Neutrophil (primary cell): ENCODE results near the gene POU6F2.

Experiments used
- H3K27ac ChIP-seq: fragments of 200-600 bp; sonication (generic); 2 replicates; pipeline ENCODE4 v1.5.1; 2016; ENCODE audit warnings: mild to moderate bottlenecking, moderate library complexity
- H3K27me3 ChIP-seq: fragments of 200-600 bp; sonication (generic); 2 replicates; pipeline ENCODE4 v1.6.0; 2016; ENCODE audit warnings: mild to moderate bottlenecking
- H3K36me3 ChIP-seq: fragments of 200-600 bp; sonication (generic); 2 replicates; pipeline ENCODE4 v1.5.1; 2017
- H3K4me1 ChIP-seq, 2 experiments: fragments of 200-600 bp in 1 of 2; sonication (generic) in 1 of 2; 1 replicate in 1 of 2; 2 replicates in 1 of 2; pipeline versions ENCODE4 v1.5.1 to v1.6.1; 2013 to 2016; ENCODE audit warnings: low read depth in 1 of 2, low read length in 1 of 2, mild to moderate bottlenecking in 1 of 2, moderate library complexity in 1 of 2; ENCODE audit not compliant: control insufficient read depth in 1 of 2, insufficient read depth in 1 of 2
- H3K4me3 ChIP-seq, 2 experiments: fragments of 200-600 bp in 1 of 2; sonication (generic) in 1 of 2; 1 replicate in 1 of 2; 2 replicates in 1 of 2; pipeline ENCODE4 v1.5.1; 2013 to 2016; ENCODE audit warnings: low read depth in 1 of 2, low read length in 1 of 2, mild to moderate bottlenecking in 1 of 2, moderate library complexity in 1 of 2
- H3K9me3 ChIP-seq: fragments of 200-600 bp; sonication (generic); 2 replicates; pipeline ENCODE4 v1.5.1; 2016
- CTCF ChIP-seq: fragments of 200-600 bp; sonication (generic); IDR thresholded peaks from 2 replicates; pipeline ENCODE4 v1.5.1; 2016; ENCODE audit warnings: antibody characterized with exemption

POU6F2 gene

GRCh38 chr7:39400836-39401235, 423.1 kb downstream of the POU6F2 start:
- Histone ChIP-seq H3K27me3 (no peaks in the 10 kb centered on the region), H3K9me3 (no peaks in the 10 kb centered on the region), H3K27ac (no peak overlapping the region), H3K4me3 (no peak overlapping the region), H3K4me1 (no peaks in the 10 kb centered on the region), H3K36me3 (no peaks in the 10 kb centered on the region)
- no peak for TF ChIP-seq CTCF

GRCh38 chr7:39402034-39402433, 424.3 kb downstream of the POU6F2 start:
- TF ChIP-seq CTCF = no peak
- H3K27me3 ChIP-seq = no peaks in the 10 kb centered on the region
- H3K27ac ChIP-seq = no peak overlapping the region
- H3K4me3 ChIP-seq = no peak overlapping the region
- no peaks in the 10 kb centered on the region for H3K9me3 ChIP-seq
- H3K4me1 ChIP-seq = no peaks in the 10 kb centered on the region
- no peaks in the 10 kb centered on the region for H3K36me3 ChIP-seq

GRCh38 chr7:39404907-39405306, 427.2 kb downstream of the POU6F2 start:
- Histone ChIP-seq H3K27ac (no peak overlapping the region), H3K36me3 (no peaks in the 10 kb centered on the region), H3K4me1 (no peaks in the 10 kb centered on the region), H3K4me3 (no peak overlapping the region), H3K9me3 (no peaks in the 10 kb centered on the region), H3K27me3 (no peaks in the 10 kb centered on the region)
- no peak for TF ChIP-seq CTCF

- H3K27ac ChIP-seq = no peak overlapping the region
- H3K4me3 ChIP-seq = no peak overlapping the region
- H3K27me3 ChIP-seq = no peaks in the 10 kb centered on the region
- H3K9me3 ChIP-seq = no peaks in the 10 kb centered on the region
- no peak for TF ChIP-seq CTCF
- H3K4me1 ChIP-seq = no peaks in the 10 kb centered on the region
- no peaks in the 10 kb centered on the region for H3K36me3 ChIP-seq
Measured at GRCh38 chr7:39405581-39405980, 427.9 kb downstream of the POU6F2 start.

- no peak overlapping the region for H3K4me3 ChIP-seq
- no peaks in the 10 kb centered on the region for H3K9me3 ChIP-seq
- H3K27me3 ChIP-seq = peaks cover under 1% of the 10 kb centered on the region
- no peaks in the 10 kb centered on the region for H3K4me1 ChIP-seq
- no peak for TF ChIP-seq CTCF
- no peak overlapping the region for H3K27ac ChIP-seq
- no peaks in the 10 kb centered on the region for H3K36me3 ChIP-seq
Measured at GRCh38 chr7:39406467-39406866, 428.8 kb downstream of the POU6F2 start.

GRCh38 chr7:39407137-39407536, 429.4 kb downstream of the POU6F2 start:
- Histone ChIP-seq H3K4me1 (no peaks in the 10 kb centered on the region), H3K4me3 (no peak overlapping the region), H3K27ac (no peak overlapping the region), H3K9me3 (no peaks in the 10 kb centered on the region), H3K27me3 (peaks cover 7% of the 10 kb centered on the region), H3K36me3 (no peaks in the 10 kb centered on the region)
- TF ChIP-seq CTCF = no peak
